NCI-H526 (cell line): ENCODE results near the gene ELAVL3.
"Not testable (repeated sequence)": the region's sequence is repeated elsewhere in the genome, so short reads cannot be mapped to it uniquely, and the experiment has no call there.

Experiments
- DNase-seq, 2 experiments: peaks; one replicate each; lab custom pipeline; 2025; lab: John Stamatoyannopoulos, UW

The ELAVL3 gene

DNA sequence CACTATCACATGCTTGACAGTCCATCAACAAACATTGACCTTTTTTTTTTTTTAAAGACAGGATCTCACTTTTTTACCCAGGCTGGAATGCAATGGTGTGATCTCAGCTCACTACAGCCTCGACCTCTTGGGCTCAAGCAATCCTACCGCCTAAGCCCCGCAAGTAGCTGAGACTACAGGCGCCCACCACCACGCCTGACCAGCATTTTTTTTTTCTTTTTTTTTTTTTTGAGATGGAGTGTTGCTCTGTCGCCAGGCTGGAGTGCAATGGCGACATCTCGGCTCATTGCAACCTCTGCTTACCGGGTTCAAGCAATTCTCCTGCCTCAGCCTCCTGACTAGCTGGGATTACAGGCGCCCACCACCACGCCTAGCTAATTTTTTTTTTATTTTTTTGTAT lies 21.9 kb downstream of the ELAVL3 start:
- DNase-seq: not testable (repeated sequence)

GRCh38 chr19:11458236-11458900 lies 22.5 kb downstream of the ELAVL3 start:
- no peak for DNase-seq

- no peak for DNase-seq
These were observed 23.0 kb downstream of the ELAVL3 start for GRCh38 chr19:11457831-11458230.

DNA sequence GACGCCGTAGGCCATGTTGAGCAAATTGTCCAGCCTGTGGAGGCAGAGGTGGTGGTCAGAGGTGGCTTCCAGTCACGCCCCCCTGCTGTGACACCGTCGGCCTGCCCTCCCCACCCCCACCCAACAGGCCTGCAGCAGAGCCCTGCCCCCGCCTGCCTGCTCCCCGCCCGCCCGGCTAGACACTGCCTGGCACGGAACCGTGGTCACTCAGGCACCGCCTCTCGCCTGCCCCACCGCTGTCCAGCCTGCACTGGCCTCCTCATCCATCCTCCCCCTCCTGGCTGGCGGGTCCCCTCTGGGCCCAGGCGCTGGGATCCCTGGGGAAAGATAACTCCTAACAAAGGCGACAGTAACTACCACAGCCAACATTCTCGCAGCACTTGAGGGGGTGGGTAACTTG lies 23.7 kb downstream of the ELAVL3 start:
- no peak for DNase-seq

GRCh38 chr19:11456659-11457058 lies 24.2 kb downstream of the ELAVL3 start:
- DNase-seq: no peak

DNA sequence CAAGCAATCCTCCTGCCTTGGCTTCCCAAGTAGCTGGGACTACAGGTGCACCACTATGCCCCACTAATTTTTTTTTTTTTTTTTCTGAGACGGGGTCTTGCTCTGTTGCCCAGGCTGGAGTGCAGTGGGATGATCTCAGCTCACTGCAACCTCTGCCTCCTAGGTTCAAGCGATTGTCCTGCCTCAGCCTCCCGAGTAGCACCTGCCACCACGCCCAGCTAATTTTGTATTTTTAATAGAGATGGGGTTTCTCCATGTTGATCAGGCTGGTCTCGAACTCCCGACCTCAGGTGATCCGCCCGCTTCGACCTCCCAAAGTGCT lies 25.7 kb downstream of the ELAVL3 start:
- not testable (repeated sequence) for DNase-seq

DNA sequence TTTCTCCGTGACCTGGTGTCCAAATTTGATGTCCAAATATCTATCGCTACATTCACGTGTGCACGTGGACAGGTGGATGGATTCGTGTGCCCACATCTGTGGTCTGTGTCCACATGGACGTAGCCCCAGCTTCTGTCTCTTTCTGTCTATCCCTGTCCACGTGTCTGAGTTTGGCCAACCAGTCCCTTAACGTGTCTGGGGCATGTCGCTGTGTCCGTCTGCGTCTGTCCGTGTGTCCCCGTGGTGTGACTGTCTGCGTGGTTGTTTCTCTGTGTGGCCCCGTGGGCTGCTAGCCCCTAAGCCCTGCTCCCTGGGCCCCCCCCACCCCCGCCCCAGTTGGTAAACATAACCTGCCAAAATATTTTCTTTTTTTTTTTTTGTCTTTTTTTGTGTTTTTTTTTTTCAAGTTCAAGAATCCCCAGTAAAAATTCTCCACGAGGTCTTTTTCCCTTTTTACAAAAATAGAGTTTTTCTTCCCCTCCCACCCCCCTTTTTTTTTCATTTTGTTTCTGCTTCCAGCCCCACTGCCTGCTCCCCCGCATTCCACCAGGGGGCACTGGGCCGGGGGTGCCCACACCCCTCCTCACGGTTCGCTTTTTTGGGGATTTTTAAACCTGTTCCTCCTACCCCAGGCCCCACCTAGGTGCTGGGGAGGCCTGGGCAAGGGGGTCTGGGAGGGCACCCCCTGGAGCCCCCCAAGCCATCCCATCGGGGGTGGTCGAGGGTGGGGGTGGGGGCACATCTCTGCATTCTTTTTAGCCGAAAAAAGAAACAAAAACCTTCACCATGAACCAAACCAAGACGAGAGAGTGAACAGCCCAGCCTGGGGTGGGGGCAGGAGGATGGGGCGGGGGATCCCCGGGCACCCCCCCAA lies 27.1 kb downstream of the ELAVL3 start:
- no peak for DNase-seq

DNA sequence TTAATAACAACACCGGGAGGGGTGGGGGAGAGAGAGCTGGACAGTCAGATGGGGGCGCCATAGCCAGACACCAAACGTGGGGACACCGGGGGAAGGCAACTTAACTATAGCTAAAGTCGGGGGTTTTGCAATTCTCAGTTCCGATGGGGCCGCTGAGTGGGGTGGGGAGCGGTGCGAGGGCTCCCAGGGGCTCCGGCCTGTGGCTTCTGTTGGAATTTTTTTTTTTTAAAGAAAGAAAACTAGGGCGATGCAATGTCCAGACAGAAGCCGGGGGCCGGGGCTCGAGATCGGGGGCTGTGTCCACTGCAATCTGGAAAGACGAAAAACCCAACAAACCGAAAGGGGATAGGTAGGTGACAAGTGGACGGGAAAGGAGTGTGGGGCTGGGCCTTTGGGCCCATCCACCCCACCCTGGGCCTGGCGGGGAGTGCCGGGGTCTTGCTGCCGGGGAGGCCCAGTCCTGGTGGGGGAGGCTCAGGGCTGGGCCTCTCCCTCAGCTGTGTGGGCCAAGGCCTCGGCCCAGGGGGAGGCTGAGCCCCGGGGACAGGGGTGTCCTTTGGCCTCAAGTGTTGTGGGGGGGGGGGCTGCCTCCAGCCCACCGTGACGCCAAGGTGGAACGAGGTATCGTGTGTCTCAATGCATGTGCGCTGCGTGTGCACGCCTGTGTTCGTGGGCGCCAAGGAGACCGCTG lies 28.1 kb downstream of the ELAVL3 start:
- DNase-seq: no peak

GRCh38 chr19:11451871-11452619 lies 28.8 kb downstream of the ELAVL3 start:
- DNase-seq: no peak

DNA sequence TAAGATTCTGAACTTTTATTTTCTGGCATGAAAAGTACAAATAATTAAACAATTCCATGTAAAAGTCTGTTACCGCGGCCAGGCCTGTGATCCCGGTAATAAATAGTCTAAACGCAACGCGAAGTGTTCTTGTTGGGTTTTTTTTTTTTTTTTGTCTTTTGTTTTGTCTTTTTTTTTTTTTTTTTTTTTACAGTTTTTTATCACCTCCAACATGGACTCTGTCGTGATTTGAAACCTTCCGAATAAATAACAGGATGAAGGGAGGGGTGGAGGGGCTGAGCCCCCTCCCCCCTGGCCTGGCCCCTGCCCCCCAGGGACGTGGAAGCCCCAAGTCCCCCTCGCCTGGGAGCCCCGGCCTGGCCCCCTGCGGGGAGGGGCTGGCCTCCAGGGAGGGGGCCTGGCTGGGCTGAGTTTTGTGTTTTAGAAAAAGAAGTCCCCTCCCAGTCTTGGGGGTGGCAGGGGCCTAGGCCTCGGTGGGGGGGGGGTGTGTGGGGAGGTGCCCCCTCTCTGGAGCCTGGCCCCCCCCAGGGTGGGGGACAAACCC lies 29.4 kb downstream of the ELAVL3 start:
- no peak for DNase-seq

DNA sequence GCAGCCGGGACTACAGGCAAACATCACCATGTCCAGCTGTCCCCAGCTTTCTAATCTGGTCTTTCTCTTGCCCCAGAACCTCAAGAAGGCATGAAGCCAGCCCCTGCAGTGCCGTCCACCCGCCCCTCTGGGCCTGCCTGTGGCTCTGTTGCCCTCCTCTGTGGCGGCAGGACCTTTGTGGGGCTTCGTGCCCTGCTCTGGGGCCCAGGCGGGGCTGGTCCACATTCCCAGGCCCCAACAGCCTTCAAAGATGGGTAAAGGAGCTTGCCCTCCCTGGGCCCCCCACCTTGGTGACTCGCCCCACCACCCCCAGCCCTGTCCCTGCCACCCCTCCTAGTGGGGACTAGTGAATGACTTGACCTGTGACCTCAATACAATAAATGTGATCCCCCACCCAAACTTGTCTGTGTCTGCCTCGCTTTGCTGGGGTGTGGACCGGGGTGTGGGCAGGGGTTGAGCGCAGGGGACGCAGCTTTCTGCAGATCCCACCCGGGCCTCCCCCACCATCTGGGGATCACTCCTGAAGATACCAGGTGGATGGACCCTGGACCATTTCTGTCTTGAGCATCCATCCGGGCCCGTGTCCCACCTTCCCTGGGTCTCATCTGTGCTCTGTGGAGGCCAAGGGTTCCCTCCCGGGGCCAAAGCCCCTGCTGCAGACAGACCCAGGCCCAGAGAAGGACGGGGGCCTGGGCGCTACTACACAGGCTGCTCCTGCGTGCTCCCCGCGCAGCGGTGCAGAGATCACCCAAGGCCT lies 30.1 kb downstream of the ELAVL3 start:
- no peak for DNase-seq

GRCh38 chr19:11448923-11449554 lies 31.8 kb downstream of the ELAVL3 start:
- DNase-seq: no peak

- DNase-seq: no peak
These were observed 32.4 kb downstream of the ELAVL3 start for GRCh38 chr19:11448410-11448809.

DNA sequence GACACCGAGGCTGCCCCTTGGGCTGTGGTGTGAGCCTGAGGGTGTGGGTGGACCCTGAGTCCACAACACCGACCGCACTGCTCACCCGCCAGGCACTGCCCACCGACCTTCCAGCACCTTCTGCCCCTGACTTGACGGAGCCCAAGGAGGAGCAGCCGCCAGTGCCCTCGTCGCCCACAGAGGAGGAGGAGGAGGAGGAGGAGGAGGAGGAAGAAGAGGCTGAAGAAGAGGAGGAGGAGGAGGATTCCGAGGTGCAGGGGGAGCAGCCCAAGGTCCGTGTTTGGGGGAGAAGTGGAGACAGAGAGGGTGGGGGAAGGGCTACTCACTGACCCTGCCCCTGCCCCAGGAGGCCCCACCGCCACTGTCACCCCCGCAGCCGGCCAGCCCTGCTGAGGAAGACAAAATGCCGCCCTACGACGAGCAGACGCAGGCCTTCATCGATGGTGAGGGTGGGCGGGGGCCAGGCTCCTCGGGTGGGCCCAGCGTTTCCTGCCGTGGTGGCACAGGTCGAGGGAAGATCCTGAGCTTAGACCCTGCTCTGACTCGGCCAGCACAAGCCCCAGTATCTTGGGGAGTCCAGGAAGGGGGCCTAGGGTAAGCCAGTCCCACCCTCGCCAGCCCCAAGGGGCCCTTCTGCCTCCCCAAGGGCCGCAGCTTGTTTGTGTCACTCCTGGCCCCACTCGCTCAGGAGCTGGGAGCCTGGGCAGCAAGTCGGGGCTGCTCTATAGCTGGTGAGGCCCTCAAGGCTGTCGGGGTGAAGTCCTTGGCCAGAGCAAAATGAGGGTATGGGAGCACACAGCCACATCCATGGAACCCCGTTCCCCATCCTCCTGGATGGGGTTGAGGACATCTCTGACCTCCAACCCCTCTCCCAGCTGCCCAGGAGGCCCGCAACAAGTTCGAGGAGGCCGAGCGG lies 33.2 kb downstream of the ELAVL3 start:
- DNase-seq: no peak

DNA sequence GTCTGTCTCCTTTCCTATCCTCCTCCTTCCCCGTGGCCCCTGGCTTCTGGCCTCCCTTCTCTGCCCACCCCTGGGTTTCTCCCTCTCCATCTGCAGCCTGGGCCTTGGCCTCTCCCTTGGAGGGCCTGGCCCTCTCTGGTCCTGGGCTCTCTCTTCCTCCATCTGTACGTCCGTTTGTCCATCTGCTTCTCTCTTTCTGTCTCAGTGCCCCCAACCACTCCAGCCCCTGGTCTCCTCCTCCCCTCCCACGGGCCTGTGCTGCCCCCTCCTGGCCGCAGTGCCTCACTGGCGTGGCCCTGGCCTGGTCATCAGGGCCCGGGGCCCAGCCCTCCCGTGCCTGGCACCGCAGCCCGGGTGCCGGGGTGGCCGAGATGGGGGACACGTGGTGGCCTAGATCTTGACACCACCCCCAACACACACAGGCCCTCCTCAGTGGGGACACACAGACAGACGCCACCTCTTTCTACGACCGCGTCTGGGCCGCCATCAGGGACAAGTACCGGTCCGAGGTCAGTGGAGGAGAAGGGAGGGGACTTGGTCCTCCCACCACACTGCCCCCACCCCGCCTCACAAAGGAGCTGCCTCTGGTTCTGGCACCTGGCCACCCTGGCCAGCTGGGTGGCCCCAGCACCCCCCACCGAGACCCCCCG lies 34.1 kb downstream of the ELAVL3 start:
- DNase-seq: peak in 1 of 2 experiments; percentile 54

GRCh38 chr19:11446271-11446651 lies 34.6 kb downstream of the ELAVL3 start:
- no peak for DNase-seq

GRCh38 chr19:11445141-11445540 lies 35.7 kb downstream of the ELAVL3 start:
- no peak for DNase-seq

DNA sequence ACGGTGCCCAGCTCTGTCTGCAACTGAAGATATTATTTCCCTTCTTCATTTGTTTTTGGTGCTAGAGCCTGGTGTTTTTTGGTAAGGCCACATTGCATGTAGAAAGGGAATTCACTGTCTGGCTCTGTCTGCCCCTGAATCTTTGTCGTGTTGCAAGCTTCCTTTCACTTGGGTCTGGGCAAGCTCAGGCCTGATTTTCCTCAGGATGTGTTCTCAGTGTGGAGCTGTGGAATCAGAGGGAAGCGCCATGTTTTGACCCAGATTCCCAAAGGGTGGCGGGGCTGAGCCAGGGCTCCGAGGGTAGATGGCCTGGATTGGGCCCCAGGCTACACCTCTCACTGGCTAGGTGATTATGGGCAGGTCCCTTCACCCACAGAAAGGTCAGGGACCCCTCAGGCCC lies 36.8 kb downstream of the ELAVL3 start:
- no peak for DNase-seq

DNA sequence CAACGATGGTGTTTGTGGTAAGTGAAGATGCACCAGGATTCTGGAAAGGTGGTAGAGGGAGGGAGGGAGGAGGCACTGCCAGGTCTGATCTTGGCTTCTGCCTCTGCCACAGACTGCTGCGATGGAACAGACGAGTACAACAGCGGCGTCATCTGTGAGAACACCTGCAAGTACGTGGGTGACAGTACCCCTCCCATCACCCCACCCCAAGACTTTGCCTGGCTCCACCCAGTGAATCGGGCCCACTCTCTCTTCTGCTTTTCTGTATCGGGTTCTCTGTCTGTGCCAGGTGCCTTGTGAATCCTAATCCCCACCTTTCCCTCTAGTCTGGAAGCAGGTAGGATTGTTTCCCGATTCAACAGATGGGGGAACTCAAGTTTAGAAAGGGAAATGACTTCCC lies 42.9 kb downstream of the ELAVL3 start:
- DNase-seq: no peak
